ENCODE data around the gene PTPRU. TPM values are rescaled to one million over a fixed set of nuclear protein-coding genes. Genes with fewer than 3 reads are reported as not detected.

Gene PTPRU
- total RNA-seq, 2 experiments from 2014 or later = 0.16 to 0.56 TPM

DNA sequence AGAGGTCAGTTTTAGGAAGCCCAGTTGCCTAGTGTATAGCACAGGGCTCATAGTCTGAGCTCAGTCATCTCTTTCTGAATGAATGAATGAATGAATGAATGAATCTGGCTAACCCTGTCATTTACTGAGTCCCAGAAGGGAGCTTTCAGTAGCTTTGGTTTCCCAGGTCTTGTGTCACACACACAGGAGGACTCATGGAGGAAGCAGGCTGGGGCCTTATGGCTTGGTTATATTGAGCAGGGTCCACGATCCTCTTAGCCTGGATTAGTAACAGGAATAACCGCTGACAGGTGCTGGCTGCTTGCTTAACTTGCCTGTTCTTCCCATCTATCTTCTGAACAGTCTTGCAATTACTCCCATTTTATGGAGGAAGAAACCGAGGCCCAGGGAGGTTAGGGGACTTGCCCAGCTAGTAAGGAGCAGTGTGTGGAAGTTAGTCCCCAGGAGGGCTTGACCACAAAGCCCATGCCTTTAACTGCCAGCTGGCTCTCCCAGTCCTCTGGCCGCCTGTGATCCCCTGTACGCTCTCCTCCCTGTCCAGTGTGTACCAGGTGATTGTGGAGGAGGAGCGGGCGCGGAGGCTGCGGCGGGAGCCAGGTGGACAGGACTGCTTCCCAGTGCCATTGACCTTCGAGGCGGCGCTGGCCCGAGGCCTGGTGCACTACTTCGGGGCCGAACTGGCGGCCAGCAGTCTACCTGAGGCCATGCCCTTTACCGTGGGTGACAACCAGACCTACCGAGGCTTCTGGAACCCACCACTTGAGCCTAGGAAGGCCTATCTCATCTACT is 46.0 kb downstream of the PTPRU start:
- H3K4me3 ChIP-seq (ENCODE audit: low read length) = no peak overlapping the region
- no peaks in the 10 kb centered on the region for H3K36me3 Mint-ChIP-seq (ENCODE audit: low read depth)
- H3K4me1 Mint-ChIP-seq (ENCODE audit: low read depth) = peaks cover 5% of the 10 kb centered on the region
- intact Hi-C loops (cut with DNase I, micrococcal nuclease) = no loop called here
- no peak overlapping the region for H3K27ac ChIP-seq (ENCODE audit: low read depth in 1 of 2, low read length in 2 of 2)
- TF ChIP-seq, protein P1, sequence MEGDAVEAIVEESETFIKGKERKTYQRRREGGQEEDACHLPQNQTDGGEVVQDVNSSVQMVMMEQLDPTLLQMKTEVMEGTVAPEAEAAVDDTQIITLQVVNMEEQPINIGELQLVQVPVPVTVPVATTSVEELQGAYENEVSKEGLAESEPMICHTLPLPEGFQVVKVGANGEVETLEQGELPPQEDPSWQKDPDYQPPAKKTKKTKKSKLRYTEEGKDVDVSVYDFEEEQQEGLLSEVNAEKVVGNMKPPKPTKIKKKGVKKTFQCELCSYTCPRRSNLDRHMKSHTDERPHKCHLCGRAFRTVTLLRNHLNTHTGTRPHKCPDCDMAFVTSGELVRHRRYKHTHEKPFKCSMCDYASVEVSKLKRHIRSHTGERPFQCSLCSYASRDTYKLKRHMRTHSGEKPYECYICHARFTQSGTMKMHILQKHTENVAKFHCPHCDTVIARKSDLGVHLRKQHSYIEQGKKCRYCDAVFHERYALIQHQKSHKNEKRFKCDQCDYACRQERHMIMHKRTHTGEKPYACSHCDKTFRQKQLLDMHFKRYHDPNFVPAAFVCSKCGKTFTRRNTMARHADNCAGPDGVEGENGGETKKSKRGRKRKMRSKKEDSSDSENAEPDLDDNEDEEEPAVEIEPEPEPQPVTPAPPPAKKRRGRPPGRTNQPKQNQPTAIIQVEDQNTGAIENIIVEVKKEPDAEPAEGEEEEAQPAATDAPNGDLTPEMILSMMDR (IDR thresholded peaks at IDR 0.05) = no peak
- ChIA-PET POLR2A (no interaction called here), CTCF (no interaction called here)
- peaks cover 6% of the 10 kb centered on the region for H3K27me3 Mint-ChIP-seq
- no peak overlapping the region for H3K27ac Mint-ChIP-seq
- H3K27me3 ChIP-seq (ENCODE audit: control insufficient read depth in 1 of 2, insufficient read depth in 2 of 2, low read length in 2 of 2) = no peaks in the 10 kb centered on the region
- DNase-seq (no peak), ATAC-seq (ENCODE audit: poor library complexity) (no peak)
- H3K4me1 ChIP-seq (ENCODE audit: insufficient read depth, low read length) = peaks cover 5% of the 10 kb centered on the region
- no peaks in the 10 kb centered on the region for H3K9me3 Mint-ChIP-seq
- H3K36me3 ChIP-seq (ENCODE audit: insufficient read depth, low read length) = no peaks in the 10 kb centered on the region
- no peak overlapping the region for H3K4me3 Mint-ChIP-seq
- no peaks in the 10 kb centered on the region for H3K9me3 ChIP-seq (ENCODE audit: control insufficient read depth in 1 of 2, insufficient read depth in 1 of 2, low read length in 2 of 2)

DNA sequence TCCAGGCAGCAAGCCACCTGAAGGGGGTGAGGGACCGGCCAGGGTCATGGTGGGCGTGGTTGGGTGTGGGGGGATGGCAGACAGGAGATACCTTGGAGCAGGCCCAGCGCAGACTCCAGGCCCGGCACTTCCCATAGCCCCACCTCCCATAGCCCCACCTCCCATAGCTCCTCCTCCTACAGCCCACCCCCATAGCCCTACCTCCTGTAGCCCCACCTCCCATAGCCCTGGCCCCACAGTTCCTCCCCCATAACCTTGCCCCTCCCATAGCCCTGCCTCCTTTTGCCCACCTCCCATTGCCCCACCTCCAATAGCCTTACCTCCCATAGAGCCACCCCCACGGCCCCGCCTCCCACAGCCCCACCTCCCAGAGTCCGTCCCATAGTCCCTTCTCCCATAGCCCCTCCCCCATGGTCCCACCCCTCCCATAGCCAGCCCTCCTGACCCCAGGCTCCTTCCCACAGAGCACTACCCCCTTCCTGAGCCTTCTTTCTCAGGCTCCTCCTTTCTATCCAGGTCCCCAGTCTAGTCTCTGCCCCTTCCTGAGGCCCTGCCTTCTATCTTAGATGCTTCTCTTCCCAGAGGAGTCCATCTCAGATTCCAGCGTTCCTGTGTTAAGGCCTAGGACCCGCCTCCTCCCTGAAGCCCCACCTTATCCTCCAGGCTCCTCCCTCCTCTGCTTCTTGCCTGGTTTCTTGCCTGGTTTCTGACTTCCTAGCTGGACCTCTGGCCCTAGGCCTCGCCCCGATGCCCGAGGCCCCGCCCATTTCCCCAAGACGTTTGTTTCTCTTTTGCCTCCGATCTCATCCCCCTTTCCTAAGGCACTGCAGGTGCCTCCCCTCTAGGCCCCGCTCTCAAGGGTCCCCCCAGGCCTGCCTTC is 46.8 kb downstream of the PTPRU start:
- Mint-ChIP-seq H3K4me1 (ENCODE audit: low read depth) (peaks cover 5% of the 10 kb centered on the region), H3K9me3 (no peaks in the 10 kb centered on the region), H3K27me3 (peaks cover 6% of the 10 kb centered on the region), H3K36me3 (ENCODE audit: low read depth) (no peaks in the 10 kb centered on the region), H3K27ac (no peak overlapping the region), H3K4me3 (peak overlapping the region; percentile 38)
- DNase-seq (peak in 4 of 14 experiments; percentile 6 to 31 (median 12)), ATAC-seq (ENCODE audit: poor library complexity) (peak; percentile 24)
- Histone ChIP-seq H3K27ac (ENCODE audit: low read depth in 1 of 2, low read length in 2 of 2) (no peak overlapping the region), H3K4me1 (ENCODE audit: insufficient read depth, low read length) (peaks cover 5% of the 10 kb centered on the region), H3K4me3 (ENCODE audit: low read length) (no peak overlapping the region), H3K27me3 (ENCODE audit: control insufficient read depth in 1 of 2, insufficient read depth in 2 of 2, low read length in 2 of 2) (no peaks in the 10 kb centered on the region), H3K9me3 (ENCODE audit: control insufficient read depth in 1 of 2, insufficient read depth in 1 of 2, low read length in 2 of 2) (no peaks in the 10 kb centered on the region), H3K36me3 (ENCODE audit: insufficient read depth, low read length) (no peaks in the 10 kb centered on the region)
- POLR2A ChIA-PET = no interaction called here
- TF ChIP-seq, protein P1 (IDR thresholded peaks at IDR 0.05) = no peak
- intact Hi-C loops (cut with DNase I, micrococcal nuclease) = no loop called here
- CTCF ChIA-PET = no interaction called here

DNA sequence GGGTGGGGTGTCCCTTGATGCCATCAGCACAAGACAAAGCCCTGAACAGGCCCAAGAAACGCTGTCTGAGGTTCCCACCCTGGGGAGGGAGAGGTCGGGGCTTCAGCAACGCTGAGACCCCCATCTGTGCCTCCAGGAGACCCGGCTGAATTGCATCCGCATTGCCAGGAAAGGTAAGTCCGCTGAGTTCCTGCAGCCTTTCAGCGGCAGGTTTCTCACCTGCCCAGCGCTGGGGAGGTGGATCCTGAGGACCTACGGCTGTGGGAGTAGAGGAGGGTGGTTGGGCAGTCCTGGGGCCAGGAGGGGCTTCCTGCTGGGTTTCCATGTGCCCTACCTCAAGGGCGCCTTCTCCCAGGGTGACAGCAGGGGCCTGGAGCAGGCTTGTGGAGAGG is 47.5 kb downstream of the PTPRU start:
- Mint-ChIP-seq H3K4me1 (ENCODE audit: low read depth) (peaks cover 5% of the 10 kb centered on the region), H3K4me3 (peak overlapping the region; percentile 38), H3K27ac (no peak overlapping the region), H3K27me3 (no peaks in the 10 kb centered on the region), H3K9me3 (no peaks in the 10 kb centered on the region), H3K36me3 (ENCODE audit: low read depth) (no peaks in the 10 kb centered on the region)
- Histone ChIP-seq H3K27me3 (ENCODE audit: control insufficient read depth in 1 of 2, insufficient read depth in 2 of 2, low read length in 2 of 2) (no peaks in the 10 kb centered on the region), H3K4me1 (ENCODE audit: insufficient read depth, low read length) (peaks cover 5% of the 10 kb centered on the region), H3K27ac (ENCODE audit: low read depth in 1 of 2, low read length in 2 of 2) (no peak overlapping the region), H3K36me3 (ENCODE audit: insufficient read depth, low read length) (no peaks in the 10 kb centered on the region), H3K9me3 (ENCODE audit: control insufficient read depth in 1 of 2, insufficient read depth in 1 of 2, low read length in 2 of 2) (no peaks in the 10 kb centered on the region), H3K4me3 (ENCODE audit: low read length) (no peak overlapping the region)
- ATAC-seq (ENCODE audit: poor library complexity) = no peak
- intact Hi-C loops (cut with DNase I, micrococcal nuclease) = no loop called here
- ChIA-PET CTCF (no interaction called here), POLR2A (no interaction called here)
- TF ChIP-seq, protein P1 (IDR thresholded peaks at IDR 0.05) = no peak
- no peak for DNase-seq

All from CD4-positive, alpha-beta T cell (primary cell).